HepG2 (cell line): ENCODE results near the gene CARD16. TPM values are rescaled to one million over a fixed set of nuclear protein-coding genes. Genes with fewer than 3 reads are reported as not detected.
A peak's percentile ranks its signal among the peaks of the same experiment; 100 is the strongest.

Experiments used
- ATF1 ChIP-seq: IDR thresholded peaks from 2 replicates; pipeline ENCODE4 v1.6.1; 2016; ENCODE audit warnings: mild to moderate bottlenecking, control low read depth
- CCAR2 ChIP-seq: fragments of 200-400 bp; formaldehyde crosslinking; optimal IDR thresholded peaks from 2 replicates; pipeline ENCODE3; 2018; ENCODE audit warnings: low read depth, mild to moderate bottlenecking, low read length, moderate library complexity
- FOSL2 ChIP-seq: sonication (generic); formaldehyde crosslinking; IDR thresholded peaks from 2 replicates; pipeline ENCODE4 v1.4.0; 2020; ENCODE audit warnings: missing genetic modification reagents
- FOXM1 ChIP-seq: sonication (generic); formaldehyde crosslinking; IDR thresholded peaks from 2 replicates; pipeline ENCODE4 v1.5.0; 2020; ENCODE audit warnings: missing genetic modification reagents
- GFI1 ChIP-seq: sonication (generic); formaldehyde crosslinking; IDR thresholded peaks from 2 replicates; pipeline ENCODE4 v1.5.0; 2020; ENCODE audit warnings: missing genetic modification reagents, mild to moderate bottlenecking, borderline replicate concordance
- HMGA1 ChIP-seq: sonication (generic); formaldehyde crosslinking; conservative IDR thresholded peaks from 2 replicates; pipeline ENCODE4 v1.4.0; 2020; ENCODE audit warnings: missing genetic modification reagents
- HNRNPK ChIP-seq: fragments of 200-400 bp; formaldehyde crosslinking; IDR thresholded peaks from 2 replicates; pipeline ENCODE4 v1.6.1; 2018; ENCODE audit warnings: low read length, low read depth, moderate library complexity, mild to moderate bottlenecking; ENCODE audit not compliant: poor library complexity, severe bottlenecking
- KDM6A ChIP-seq: IDR thresholded peaks from 2 replicates; pipeline ENCODE4 v1.6.1; 2016; ENCODE audit warnings: low read depth
- MAFF ChIP-seq: IDR thresholded peaks from 2 replicates; pipeline ENCODE4 v1.6.1; 2011; ENCODE audit warnings: low read depth, low read length, improper control_type of control experiment
- MEIS2 ChIP-seq: sonication (generic); formaldehyde crosslinking; IDR thresholded peaks from 2 replicates; pipeline ENCODE4 v1.9.0; 2021; ENCODE audit warnings: mild to moderate bottlenecking, missing genetic modification reagents
- NFE2L2 ChIP-seq: fragments of 150-350 bp; IDR thresholded peaks from 2 replicates; pipeline ENCODE4 v1.6.1; 2014; ENCODE audit warnings: low read length
- SP5 ChIP-seq: IDR thresholded peaks from 2 replicates; pipeline ENCODE4 v1.6.1; 2016; ENCODE audit warnings: low read depth, borderline replicate concordance
- STAG1 ChIP-seq: sonication (generic); formaldehyde crosslinking; IDR thresholded peaks from 2 replicates; pipeline ENCODE4 v1.4.0; 2020; ENCODE audit warnings: missing genetic modification reagents
- TBP ChIP-seq: sonication (generic); formaldehyde crosslinking; IDR thresholded peaks from 2 replicates; pipeline ENCODE4 v1.5.0; 2020; ENCODE audit warnings: missing genetic modification reagents
- ZBTB38 ChIP-seq: sonication (generic); formaldehyde crosslinking; IDR thresholded peaks from 2 replicates; pipeline ENCODE4 v1.5.1; 2020; ENCODE audit warnings: mild to moderate bottlenecking, missing genetic modification reagents
- ZKSCAN8 ChIP-seq: IDR thresholded peaks from 2 replicates; pipeline ENCODE4 v1.6.1; 2016; ENCODE audit warnings: borderline replicate concordance, missing genetic modification reagents, missing compliant biosample characterization
- ZNF234 ChIP-seq: sonication (generic); formaldehyde crosslinking; conservative IDR thresholded peaks from 2 replicates; pipeline ENCODE4 v1.5.1; 2020; ENCODE audit warnings: mild to moderate bottlenecking, missing genetic modification reagents
- ZNF496 ChIP-seq: sonication (generic); formaldehyde crosslinking; IDR thresholded peaks from 2 replicates; pipeline ENCODE4 v1.8.1; 2023; ENCODE audit warnings: mild to moderate bottlenecking, moderate library complexity, missing genetic modification reagents; ENCODE audit not compliant: insufficient replicate concordance
- ZNF781 ChIP-seq: sonication (generic); formaldehyde crosslinking; IDR thresholded peaks from 2 replicates; pipeline ENCODE4 v1.5.1; 2020; ENCODE audit warnings: borderline replicate concordance, mild to moderate bottlenecking, missing genetic modification reagents; ENCODE audit errors: not compliant biosample characterization
- ZNF800 ChIP-seq: sonication (generic); formaldehyde crosslinking; IDR thresholded peaks from 2 replicates; pipeline ENCODE4 v1.4.0; 2020; ENCODE audit warnings: missing genetic modification reagents
- ZNF816 ChIP-seq: sonication (generic); formaldehyde crosslinking; IDR thresholded peaks from 2 replicates; pipeline ENCODE4 v1.8.0; 2022; ENCODE audit warnings: missing genetic modification reagents, mild to moderate bottlenecking, borderline replicate concordance
- polyA plus RNA-seq, 8 experiments: library from polyadenylated mRNA; depleted of rRNA in 3 of 8; stranded (reverse) in 7 of 8; unstranded in 1 of 8; fragments of >200 nt; fragmentation: Illumina TruSeq in 4 of 8; extraction: Trizol in 4 of 8; gene quantifications; 2 replicates each; pipeline versions ENCODE4 v1.2.1 to v1.2.3, GENCODE V29; 2011 to 2016; ENCODE audit warnings: low read depth in 4 of 8, missing spikeins in 1 of 8, mixed read lengths in 1 of 8; ENCODE audit not compliant: insufficient read depth in 1 of 8
- total RNA-seq, 5 experiments: library from RNA; depleted of rRNA; stranded (reverse); fragments of >200 nt; fragmentation: Illumina TruSeq; extraction: Trizol; gene quantifications; 2 replicates each; pipeline ENCODE4 v1.2.3, GENCODE V29; 2016; ENCODE audit warnings: low read depth in 1 of 5
- TF ChIP-seq, protein P1 (sequence below): sonication (generic); formaldehyde crosslinking; IDR thresholded peaks from 2 replicates; pipeline ENCODE4 v1.4.0; 2020; ENCODE audit warnings: missing genetic modification reagents, mild to moderate bottlenecking, borderline replicate concordance
- TF ChIP-seq, protein P2 (sequence below): sonication (generic); formaldehyde crosslinking; IDR thresholded peaks from 2 replicates; pipeline ENCODE4 v1.4.0; 2020; ENCODE audit warnings: missing genetic modification reagents
- TF ChIP-seq, protein P3 (sequence below): sonication (generic); formaldehyde crosslinking; IDR thresholded peaks from 2 replicates; pipeline ENCODE4 v1.5.1; 2020; ENCODE audit warnings: mild to moderate bottlenecking, missing genetic modification reagents, moderate library complexity

The CARD16 gene
- total and polyA plus RNA-seq, 2 of the 13 experiments (the other 11 are each of a cell fraction or from before 2014, with no cell fraction given) = 0.34 TPM; not detected in 1

DNA sequence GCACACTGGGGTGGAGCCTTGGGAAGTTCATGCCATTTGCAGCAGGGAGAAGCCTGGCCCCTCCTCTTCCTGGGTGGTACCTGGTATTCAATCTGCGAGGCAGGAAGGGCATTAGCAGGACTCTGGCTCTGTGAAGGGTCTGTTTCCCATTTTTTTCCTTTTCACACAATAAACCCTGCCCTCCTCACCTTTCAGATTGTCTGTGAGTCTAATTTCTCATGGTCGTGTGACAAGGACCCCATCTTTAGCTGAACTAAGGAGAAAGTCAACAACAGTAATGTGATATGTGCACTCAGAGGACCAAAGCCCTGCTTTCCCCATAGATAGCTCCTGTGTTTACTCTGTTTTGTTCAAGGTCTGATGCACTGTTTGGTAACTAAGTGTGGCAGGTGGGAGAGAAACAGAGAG, 50.1 kb downstream of the CARD16 start (continued):
- TF ChIP-seq, protein P1, sequence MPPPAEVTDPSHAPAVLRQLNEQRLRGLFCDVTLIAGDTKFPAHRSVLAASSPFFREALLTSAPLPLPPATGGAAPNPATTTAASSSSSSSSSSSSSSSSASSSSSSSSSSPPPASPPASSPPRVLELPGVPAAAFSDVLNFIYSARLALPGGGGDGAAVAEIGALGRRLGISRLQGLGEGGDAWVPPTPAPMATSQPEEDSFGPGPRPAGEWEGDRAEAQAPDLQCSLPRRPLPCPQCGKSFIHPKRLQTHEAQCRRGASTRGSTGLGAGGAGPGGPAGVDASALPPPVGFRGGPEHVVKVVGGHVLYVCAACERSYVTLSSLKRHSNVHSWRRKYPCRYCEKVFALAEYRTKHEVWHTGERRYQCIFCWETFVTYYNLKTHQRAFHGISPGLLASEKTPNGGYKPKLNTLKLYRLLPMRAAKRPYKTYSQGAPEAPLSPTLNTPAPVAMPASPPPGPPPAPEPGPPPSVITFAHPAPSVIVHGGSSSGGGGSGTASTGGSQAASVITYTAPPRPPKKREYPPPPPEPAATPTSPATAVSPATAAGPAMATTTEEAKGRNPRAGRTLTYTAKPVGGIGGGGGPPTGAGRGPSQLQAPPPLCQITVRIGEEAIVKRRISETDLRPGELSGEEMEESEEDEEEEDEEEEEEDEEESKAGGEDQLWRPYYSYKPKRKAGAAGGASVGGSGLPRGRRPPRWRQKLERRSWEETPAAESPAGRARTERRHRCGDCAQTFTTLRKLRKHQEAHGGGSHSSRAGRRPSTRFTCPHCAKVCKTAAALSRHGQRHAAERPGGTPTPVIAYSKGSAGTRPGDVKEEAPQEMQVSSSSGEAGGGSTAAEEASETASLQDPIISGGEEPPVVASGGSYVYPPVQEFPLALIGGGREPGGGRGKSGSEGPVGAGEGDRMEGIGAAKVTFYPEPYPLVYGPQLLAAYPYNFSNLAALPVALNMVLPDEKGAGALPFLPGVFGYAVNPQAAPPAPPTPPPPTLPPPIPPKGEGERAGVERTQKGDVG = no peak
- TF ChIP-seq, protein P2, sequence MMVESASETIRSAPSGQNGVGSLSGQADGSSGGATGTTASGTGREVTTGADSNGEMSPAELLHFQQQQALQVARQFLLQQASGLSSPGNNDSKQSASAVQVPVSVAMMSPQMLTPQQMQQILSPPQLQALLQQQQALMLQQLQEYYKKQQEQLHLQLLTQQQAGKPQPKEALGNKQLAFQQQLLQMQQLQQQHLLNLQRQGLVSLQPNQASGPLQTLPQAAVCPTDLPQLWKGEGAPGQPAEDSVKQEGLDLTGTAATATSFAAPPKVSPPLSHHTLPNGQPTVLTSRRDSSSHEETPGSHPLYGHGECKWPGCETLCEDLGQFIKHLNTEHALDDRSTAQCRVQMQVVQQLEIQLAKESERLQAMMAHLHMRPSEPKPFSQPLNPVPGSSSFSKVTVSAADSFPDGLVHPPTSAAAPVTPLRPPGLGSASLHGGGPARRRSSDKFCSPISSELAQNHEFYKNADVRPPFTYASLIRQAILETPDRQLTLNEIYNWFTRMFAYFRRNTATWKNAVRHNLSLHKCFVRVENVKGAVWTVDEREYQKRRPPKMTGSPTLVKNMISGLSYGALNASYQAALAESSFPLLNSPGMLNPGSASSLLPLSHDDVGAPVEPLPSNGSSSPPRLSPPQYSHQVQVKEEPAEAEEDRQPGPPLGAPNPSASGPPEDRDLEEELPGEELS (CRISPR knock-in tag) = peak; percentile 90
- no peak for TF ChIP-seq HNRNPK
- TF ChIP-seq, protein P3, sequence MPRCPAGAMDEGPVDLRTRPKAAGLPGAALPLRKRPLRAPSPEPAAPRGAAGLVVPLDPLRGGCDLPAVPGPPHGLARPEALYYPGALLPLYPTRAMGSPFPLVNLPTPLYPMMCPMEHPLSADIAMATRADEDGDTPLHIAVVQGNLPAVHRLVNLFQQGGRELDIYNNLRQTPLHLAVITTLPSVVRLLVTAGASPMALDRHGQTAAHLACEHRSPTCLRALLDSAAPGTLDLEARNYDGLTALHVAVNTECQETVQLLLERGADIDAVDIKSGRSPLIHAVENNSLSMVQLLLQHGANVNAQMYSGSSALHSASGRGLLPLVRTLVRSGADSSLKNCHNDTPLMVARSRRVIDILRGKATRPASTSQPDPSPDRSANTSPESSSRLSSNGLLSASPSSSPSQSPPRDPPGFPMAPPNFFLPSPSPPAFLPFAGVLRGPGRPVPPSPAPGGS (CRISPR knock-in tag) = no peak
- TF ChIP-seq ZBTB38 (CRISPR knock-in tag) = no peak
- TF ChIP-seq HMGA1 (CRISPR knock-in tag) = no peak
- no peak; the same call in 1 of the 2 replicates for TF ChIP-seq ZNF816 (CRISPR knock-in tag)
- peak; percentile 32; the same call in 1 of the 2 replicates for TF ChIP-seq ZKSCAN8
- no peak for TF ChIP-seq TBP (CRISPR knock-in tag)
- no peak; the same call in 1 of the 2 replicates for TF ChIP-seq ATF1 (CRISPR knock-in tag)
- no peak for TF ChIP-seq ZNF234 (CRISPR knock-in tag)
- no peak for TF ChIP-seq MEIS2 (CRISPR knock-in tag)
- no peak for TF ChIP-seq STAG1 (CRISPR knock-in tag)
- TF ChIP-seq ZNF781 = no peak
- no peak for TF ChIP-seq FOXM1 (CRISPR knock-in tag)
- TF ChIP-seq FOSL2 (CRISPR knock-in tag) = peak; percentile 45; the same call in 1 of the 2 replicates
- TF ChIP-seq ZNF496 (CRISPR knock-in tag) = no peak
- TF ChIP-seq GFI1 (CRISPR knock-in tag) = 0 out of 2 replicates have a peak, but pooled peaks have one; percentile 26
- no peak for TF ChIP-seq SP5 (CRISPR knock-in tag)
- TF ChIP-seq CCAR2 = no peak
- no peak for TF ChIP-seq ZNF800 (CRISPR knock-in tag)
- TF ChIP-seq NFE2L2 = no peak
- no peak for TF ChIP-seq MAFF
- peak; percentile 68 for TF ChIP-seq KDM6A (CRISPR knock-in tag)
